GM19397 (cell line): Measurements from ENCODE around the gene DNAJC8.
A peak's percentile ranks its signal among the peaks of the same experiment; 100 is the strongest.

Experiments
- ATAC-seq: cut with Tn5 transposase; IDR thresholded peaks from one replicate; pipeline ENCODE4 v1.9.1; 2021; ENCODE audit warnings: mild to moderate bottlenecking, moderate library complexity; ENCODE audit not compliant: unreplicated experiment

Gene DNAJC8, protein sequence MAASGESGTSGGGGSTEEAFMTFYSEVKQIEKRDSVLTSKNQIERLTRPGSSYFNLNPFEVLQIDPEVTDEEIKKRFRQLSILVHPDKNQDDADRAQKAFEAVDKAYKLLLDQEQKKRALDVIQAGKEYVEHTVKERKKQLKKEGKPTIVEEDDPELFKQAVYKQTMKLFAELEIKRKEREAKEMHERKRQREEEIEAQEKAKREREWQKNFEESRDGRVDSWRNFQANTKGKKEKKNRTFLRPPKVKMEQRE

DNA sequence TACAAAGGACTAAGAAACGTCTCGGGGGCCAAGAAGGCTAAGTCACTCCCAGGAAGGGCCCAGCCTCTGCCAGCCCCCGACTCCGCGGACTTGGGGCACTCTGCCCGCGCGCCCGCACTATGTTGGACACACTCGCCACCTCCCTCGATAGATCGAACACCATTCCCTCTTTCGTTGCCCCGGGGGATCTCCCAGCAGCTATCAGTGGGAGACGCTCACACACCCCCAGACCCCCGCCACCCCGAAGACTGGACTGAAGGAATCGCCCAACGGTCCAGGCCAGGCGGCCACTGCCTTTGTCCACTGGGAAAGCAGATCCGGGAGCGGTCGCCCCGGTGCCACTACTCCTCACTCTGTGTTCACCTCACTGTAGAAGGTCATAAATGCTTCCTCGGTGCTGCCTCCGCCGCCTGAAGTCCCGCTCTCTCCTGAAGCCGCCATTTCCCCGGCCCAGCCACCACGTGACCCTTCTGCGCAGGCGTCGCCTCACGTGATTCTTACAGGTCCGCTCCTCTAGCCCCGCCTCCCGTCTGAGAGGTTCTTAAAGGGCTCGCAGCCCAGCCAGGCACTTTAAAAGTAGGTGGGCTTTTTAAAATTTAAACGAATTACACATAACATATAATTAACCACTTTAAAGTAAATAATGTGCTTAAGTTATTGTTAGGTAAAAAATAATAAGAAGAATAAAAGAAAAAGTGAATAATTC lies at the start of gene DNAJC8:
Gene DNAJC8 (minus strand): TSS at position 472 of the 706 bp plus-strand sequence. CDS start 31 bp downstream, at position 441.
- peak; percentile 53 for ATAC-seq

DNA sequence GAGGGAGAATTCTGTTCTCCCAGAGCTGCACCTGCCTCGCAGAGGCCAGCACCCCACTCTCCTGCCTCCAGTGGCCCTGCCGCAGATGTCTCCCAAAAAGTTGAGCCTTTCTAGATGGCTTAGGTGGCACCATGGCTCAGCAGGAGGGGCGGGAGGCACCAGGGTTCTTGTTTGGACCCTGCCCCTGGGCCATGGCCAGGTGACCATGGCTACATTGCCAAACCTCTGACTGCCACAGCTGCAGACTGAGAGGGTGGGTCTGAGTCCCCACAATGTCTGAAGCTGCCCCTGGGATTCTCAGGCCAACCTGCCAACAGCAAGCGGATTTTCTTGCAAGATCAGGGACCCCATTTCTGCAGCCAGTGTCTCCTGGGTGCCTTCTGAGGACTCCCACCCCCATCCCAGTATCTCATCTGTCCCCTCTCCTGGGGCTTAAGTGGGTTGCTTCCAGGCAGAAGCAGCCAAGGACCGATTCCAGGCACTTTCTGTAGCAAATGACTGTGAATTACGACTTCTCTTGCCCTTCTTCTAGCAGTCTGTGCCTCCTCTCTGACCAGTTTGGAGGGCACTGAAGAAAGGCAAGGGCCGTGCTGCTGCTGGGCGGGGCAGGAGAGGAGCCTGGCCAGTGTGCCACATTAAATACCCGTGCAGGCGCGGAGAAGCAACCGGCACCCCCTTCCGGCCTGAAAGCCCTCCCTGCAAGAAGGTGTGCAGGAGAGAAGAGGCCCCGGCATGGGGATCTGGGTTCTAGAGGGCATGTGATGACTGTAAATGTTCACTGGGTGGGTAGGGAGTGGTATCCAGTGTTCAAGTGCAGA lies 49.0 kb upstream of the DNAJC8 start:
- no peak for ATAC-seq

GRCh38 chr1:28280977-28281381 lies 48.1 kb upstream of the DNAJC8 start:
- ATAC-seq: no peak

DNA sequence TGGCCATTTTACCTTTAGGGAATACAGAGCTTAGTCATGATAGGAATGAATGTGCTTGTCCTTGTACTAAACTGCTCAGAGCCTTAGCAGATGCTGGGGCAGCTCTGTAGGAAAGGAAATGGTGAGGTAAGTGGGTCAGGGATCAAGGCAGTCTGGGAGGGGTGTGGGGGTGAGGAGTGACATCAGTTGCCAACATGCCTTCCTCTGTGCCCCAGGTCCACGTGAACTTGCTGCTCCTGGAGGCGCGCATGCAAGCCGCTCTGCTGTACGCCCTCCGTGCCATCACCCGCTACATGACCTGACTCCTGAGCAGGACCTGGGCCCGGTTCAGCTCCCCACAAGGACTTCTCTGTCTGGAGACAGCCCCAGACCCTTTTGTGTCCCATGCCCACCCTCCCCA lies 47.7 kb upstream of the DNAJC8 start:
- ATAC-seq: no peak

- no peak for ATAC-seq
Measured at GRCh38 chr1:28279721-28280120, 46.9 kb upstream of the DNAJC8 start.

GRCh38 chr1:28278763-28279162 lies 45.9 kb upstream of the DNAJC8 start:
- no peak for ATAC-seq

DNA sequence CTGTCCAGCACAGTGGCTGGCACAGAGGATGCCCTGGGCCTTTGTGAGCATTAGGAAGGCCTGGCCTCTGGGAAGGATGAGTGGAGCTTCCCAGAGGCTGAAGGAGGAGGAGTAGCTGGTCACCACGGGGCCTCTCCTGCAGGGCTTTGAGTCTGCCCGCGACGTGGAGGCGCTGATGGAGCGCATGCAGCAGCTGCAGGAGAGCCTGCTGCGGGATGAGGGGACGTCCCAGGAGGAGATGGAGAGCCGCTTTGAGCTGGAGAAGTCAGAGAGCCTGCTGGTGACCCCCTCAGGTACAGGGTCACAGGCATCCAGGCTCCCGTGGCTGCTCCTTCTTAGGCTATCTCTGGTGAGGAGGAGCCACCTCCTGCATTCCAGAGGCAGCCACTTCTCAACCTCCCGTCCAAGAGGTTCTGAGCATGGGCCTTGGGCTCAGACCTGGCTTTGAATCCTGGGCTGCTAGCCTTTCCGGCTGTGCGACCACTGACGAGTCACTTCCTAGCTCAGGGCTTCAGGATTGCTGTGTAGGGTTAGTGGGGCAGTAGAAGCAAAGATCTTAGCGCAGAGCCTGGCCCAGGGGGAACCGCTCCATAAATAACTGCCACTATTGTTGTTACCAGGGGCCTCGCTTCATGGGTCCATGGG lies 40.5 kb upstream of the DNAJC8 start:
- ATAC-seq: no peak

- no peak for ATAC-seq
Measured at GRCh38 chr1:28272215-28272852, 39.5 kb upstream of the DNAJC8 start.

DNA sequence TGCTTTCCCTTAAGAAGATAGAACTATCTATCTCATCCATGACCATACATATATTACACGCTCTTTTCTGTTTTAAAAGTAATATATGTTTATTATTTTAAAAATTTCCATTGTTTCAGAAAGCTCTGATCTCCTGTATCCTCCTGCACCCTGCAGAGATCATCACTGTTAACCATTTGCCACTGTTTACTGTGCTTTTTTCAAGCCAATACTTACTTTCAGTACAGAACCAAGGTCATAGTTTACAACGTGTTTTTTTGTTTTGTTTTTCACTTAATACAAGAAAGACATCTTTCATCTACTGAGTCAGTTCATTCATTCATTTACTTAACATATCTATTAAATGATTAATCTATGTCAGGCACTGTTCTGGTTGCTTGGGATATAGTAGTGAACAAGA lies 36.7 kb upstream of the DNAJC8 start:
- no peak for ATAC-seq

DNA sequence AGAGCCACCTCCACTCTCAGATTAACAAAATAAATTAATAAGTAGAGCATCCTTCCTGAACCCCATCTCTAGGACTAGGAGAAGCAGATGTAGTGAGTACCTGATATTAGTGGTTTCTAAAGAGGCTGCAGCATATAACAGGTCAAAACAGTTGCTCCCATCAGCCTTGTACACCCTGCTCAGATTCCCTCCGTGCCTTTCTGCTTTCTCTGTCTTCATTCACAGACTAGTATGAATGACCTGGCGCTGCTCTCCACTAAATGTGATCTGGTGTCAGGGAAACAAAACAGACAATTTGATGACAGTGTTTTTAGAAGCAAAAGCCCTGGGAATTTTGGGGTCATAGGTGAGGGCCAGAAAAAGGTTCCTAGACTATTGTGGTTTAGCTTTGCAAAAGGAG lies 34.8 kb upstream of the DNAJC8 start:
- no peak for ATAC-seq

GRCh38 chr1:28266920-28267322 lies 34.1 kb upstream of the DNAJC8 start:
- no peak for ATAC-seq

DNA sequence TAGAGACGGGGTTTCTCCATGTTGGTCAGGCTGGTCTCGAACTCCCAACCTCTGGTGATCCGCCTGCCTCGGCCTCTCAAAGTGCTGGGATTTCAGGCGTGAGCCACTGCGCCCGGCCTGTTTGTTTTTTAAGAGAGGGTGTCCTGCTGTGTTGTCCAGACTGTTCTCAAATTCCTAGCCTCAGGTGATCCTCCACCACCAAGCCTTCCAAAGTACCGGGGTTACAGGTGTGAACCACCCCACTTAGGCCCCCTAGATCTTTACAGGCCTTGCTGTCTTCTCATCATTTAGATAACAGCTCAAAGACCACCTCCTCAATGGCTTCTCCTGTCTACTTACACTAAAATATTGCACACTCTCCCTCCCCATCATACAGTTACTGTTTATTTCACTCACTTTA lies 32.7 kb upstream of the DNAJC8 start:
- ATAC-seq: no peak

GRCh38 chr1:28264897-28265296 lies 32.1 kb upstream of the DNAJC8 start:
- no peak for ATAC-seq

DNA sequence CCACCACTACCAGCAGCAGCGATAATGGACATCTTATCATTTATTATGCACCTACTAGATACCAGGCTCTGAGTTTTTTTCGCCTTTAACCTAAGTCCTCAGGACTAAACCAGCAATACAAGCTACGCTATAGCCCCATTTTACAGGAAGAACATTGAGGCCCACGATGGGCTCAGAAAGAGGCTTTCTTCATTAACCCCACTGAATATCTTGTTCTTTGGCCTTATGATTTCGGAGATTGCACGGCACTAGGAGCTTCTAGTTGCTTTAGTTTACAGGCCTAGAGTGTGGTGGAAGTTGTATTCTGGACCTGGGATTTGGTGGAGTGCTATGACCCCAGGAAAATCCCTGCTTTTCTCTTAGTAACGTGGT lies 28.0 kb upstream of the DNAJC8 start:
- ATAC-seq: no peak

DNA sequence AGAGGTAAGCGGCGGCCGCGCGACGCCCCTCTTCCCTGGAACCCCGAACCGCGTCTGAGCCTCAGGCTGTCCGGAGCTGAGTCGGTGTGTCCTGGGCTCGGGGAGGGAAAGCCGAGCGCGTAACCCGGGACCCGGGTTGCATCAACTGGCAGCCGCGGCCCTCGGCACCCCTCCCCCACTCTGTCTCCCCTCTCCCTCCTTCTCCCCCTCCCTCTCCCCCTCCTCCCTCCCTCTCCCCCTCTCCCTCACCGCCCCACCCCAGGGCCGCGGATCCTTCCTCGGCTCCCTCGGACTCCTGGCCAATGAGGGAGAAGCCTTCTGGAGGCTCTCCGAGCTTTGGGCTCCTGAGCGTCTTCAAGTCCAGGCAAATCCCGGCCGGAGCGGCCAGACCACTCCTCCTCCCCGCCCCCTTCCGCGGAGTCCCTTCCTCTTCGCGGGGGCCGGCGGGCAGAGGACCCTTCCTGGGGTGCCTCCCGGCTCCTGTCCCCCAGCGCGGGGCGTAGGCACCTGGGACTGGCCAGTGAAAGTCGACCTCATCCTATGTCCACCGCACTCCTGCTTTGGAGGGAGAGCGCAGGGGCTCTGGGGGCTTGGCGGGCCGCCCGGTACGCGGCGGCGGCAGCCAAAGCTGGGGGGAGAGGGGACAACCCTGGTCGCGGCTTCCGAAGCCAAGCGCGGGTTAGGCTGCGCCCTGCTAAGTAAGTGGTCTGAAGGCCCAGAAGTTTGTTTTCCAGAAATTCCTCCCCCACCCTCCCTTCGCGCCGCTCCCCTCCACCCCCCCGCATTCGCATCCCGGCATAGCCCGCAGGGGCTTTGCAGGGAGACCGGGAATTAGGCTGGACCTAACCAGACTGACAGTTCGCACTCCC lies 27.3 kb upstream of the DNAJC8 start:
- ATAC-seq: peak; percentile 10

DNA sequence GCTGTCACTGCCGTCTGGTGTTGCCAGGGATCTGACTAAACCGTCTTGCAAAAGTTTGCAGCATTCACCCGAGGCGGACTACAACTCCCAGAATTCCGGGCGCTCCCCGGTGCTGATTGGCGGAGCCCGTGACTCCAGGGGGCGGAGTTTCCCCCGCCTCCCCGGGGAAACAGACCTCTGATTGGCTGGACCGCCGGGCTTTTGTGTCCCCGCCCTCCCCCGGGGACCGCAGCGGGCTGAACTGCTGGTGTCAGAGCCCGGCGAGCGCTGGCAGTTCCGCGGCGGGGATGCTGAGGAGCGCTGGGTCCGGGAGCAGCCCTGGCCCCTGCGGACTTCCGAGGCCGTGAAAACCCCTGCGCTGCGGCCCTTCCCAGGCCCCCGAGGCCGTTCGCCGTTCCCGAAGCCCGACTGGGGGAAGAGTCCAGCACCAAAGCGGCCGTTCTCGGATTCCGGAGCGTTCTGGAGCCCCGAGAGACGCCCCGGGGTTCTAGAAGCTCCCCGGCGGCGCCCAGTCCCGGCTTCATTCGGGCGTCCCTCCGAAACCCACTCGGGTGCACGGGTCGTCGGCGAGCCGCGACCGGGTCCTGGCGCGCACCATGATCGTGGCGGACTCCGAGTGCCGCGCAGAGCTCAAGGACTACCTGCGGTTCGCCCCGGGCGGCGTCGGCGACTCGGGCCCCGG lies 26.6 kb upstream of the DNAJC8 start, which contains the start of gene SESN2:
Gene SESN2 (plus strand): TSS at position 267 of the 682 bp plus-strand sequence. CDS start 330 bp downstream, at position 597.
- peak; percentile 94 for ATAC-seq

DNA sequence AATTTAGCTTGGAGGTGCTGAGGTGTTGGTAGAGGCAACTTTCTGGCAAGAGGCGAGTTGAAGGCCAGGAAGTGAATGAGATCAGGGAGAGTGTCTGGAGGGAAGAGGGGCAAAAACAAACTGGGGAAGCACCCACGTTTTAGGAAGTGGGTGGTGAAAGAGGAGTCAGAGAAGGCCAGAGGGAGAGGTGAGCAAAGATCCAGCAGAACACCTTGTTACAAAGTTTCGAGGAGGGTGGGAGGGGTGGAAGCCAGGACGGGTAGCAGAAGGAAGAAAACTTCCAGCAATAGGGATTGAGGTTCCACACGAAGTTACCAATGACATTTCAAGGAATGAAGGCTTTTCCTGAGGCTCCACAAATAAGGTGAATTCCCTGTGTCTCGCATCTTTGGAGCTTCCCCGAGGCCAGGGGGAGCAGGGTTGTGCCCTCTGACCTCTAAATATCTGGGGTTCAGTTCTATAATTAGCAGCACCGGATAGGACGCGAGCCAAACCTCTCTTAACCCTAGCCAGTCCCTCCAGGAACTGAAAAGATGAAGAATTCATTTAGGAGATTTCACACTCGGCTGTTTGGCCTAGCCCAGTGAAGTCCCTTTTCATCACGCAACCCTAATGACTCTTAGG lies 25.9 kb upstream of the DNAJC8 start:
- ATAC-seq: no peak

- no peak for ATAC-seq
Measured at GRCh38 chr1:28257736-28258135, 24.9 kb upstream of the DNAJC8 start.
